Activated naive CD4-positive, alpha-beta T cell treated with anti-CD3 and anti-CD28 coated beads for 36 hours (primary cell): ENCODE results near the gene CTDSPL. TPM values are rescaled to one million over a fixed set of nuclear protein-coding genes. Genes with fewer than 3 reads are reported as not detected.

Experiments used
- CTCF ChIA-PET: fragments of 350-600 bp; sonication (Branson Sonifier 250); formaldehyde crosslinking; loops from one replicate; lab custom pipeline; 2021; ENCODE audit warnings: antibody characterized with exemption; lab: Charles Lee
- DNase-seq: peaks from one replicate; pipeline ENCODE4 v3.0.0-alpha.2; 2020
- H3K27ac Mint-ChIP-seq: one replicate; pipeline ENCODE4 v1.8.0; 2021; ENCODE audit warnings: mild to moderate bottlenecking, mixed read lengths
- H3K27me3 Mint-ChIP-seq: one replicate; pipeline ENCODE4 v1.8.0; 2021; ENCODE audit warnings: low read depth, mixed read lengths
- H3K36me3 Mint-ChIP-seq: one replicate; pipeline ENCODE4 v1.8.0; 2021; ENCODE audit warnings: low read depth, mixed read lengths
- H3K4me1 Mint-ChIP-seq: one replicate; pipeline ENCODE4 v1.8.0; 2021; ENCODE audit warnings: low read depth, mixed read lengths
- H3K4me3 Mint-ChIP-seq: one replicate; pipeline ENCODE4 v1.8.0; 2021; ENCODE audit warnings: mild to moderate bottlenecking, moderate library complexity, mixed read lengths
- H3K9me3 Mint-ChIP-seq: one replicate; pipeline ENCODE4 v1.8.0; 2021; ENCODE audit warnings: mixed read lengths
- intact Hi-C: fragments of 100-400 bp; cut with micrococcal nuclease; formaldehyde crosslinking; loops from one replicate; pipeline ENCODE4 v1.15.1; 2023
- total RNA-seq, 2 experiments: library from RNA; stranded (reverse); gene quantifications; one replicate each; pipeline ENCODE4 v1.2.3, GENCODE V29; 2021

Gene CTDSPL
- total RNA-seq, 2 experiments from 2014 or later: 3.7 to 5.0 TPM

DNA sequence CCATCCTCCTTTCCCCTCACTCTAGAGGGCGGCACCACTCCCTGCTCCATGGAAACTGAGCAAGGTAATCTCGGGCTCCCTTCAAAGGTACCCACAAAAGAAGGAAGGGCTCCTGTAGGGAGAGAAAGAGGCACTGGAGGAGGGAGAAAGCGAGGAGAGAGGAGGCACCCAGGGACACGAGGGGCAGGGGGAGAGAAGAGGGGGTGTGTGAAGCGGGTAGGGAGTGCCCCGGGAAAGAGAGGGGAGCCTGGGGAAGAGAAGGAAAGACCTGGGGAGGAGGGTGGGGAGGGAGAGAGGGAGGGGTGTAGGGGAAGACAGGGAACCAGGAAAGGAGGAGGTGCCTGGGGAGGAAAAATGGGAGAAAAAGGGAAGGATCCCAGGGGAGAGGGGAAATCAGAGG is 129.4 kb downstream of the CTDSPL start:
- no peak for DNase-seq
- CTCF ChIA-PET: no interaction called here
- intact Hi-C loops: no loop called here
- no peak overlapping the region for H3K4me3 Mint-ChIP-seq
- no peak overlapping the region for H3K27ac Mint-ChIP-seq
- no peaks in the 10 kb centered on the region for H3K9me3 Mint-ChIP-seq
- peaks cover 23% of the 10 kb centered on the region for H3K4me1 Mint-ChIP-seq
- peaks cover 8% of the 10 kb centered on the region for H3K36me3 Mint-ChIP-seq
- no peaks in the 10 kb centered on the region for H3K27me3 Mint-ChIP-seq

DNA sequence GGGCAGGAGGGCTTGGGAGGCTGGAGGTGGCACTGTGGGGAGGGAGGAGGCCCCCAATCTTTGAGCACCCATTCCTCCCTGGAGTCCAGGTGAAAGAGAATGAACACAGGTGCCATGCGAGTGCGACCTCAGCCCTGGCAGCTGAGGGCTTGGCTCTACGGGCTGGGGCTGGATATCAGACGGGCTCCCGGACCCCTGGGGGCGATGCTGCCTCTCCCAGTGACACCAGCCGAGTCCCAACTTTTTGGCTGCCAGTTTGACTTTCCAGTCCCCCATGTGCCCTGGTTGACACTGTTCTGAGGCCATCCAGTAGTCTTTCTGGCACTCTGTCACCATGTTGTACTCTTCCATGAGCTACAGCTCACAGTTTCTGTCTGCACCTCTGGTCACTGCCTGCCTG is 130.1 kb downstream of the CTDSPL start:
- CTCF ChIA-PET: interaction anchor here (0.9 to 1.1 kb wide), 2 partner anchors 12 to 17 kb away, joined by 4 read pairs; no protein-coding TSS in a partner anchor
- peaks cover 15% of the 10 kb centered on the region for H3K36me3 Mint-ChIP-seq
- DNase-seq: no peak

DNA sequence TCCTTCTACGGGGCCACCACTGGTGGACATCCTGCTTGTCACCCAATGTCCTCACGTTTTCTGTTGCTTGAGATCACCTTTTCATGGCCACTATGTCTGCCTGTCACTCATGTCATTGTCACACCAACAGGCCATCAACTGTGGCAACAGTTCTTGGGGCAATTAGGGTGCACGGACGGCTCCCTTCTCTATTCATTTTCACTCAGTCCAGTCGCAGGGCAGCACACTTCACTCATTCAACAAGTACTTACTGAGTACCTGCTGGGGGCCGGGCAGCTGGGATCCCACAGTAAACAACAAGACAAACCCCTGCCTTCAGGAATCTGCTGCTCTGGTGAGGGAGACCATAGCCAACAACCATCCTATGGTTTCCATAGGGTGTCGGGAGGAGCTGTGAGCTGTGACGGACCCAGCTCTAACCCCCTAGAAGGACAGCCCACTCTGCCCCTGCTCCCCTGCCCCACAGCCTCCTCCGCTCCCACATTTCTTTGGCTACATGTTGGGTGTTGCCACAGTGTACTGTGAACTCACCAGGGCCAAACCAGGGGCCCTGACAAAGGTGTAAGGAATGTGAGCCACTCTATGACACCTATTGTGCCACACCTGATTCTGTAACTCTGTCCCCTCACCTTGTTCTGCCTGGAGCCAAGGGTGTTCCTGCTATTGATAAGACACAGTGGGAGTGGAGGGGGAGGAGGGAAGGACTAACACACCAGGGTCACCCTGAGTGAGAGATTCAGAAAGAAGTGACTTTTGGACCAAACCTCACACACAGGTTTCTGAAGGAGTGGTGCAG is 130.8 kb downstream of the CTDSPL start:
- H3K4me3 Mint-ChIP-seq: no peak overlapping the region
- H3K4me1 Mint-ChIP-seq: peaks cover 36% of the 10 kb centered on the region
- no peaks in the 10 kb centered on the region for H3K27me3 Mint-ChIP-seq
- no peak overlapping the region for H3K27ac Mint-ChIP-seq
- CTCF ChIA-PET: interaction anchor here (0.9 to 1.1 kb wide), 2 partner anchors 11 to 18 kb away, joined by 4 read pairs; no protein-coding TSS in a partner anchor
- H3K9me3 Mint-ChIP-seq: no peaks in the 10 kb centered on the region
- intact Hi-C loops: no loop called here
- H3K36me3 Mint-ChIP-seq: peaks cover 17% of the 10 kb centered on the region
- DNase-seq: no peak

More for the DNA sequence above, 130.1 kb downstream of the CTDSPL start:
- H3K4me1 Mint-ChIP-seq: peaks cover 30% of the 10 kb centered on the region
- no peak overlapping the region for H3K4me3 Mint-ChIP-seq
- intact Hi-C loops: no loop called here
- no peaks in the 10 kb centered on the region for H3K9me3 Mint-ChIP-seq
- H3K27me3 Mint-ChIP-seq: no peaks in the 10 kb centered on the region
- no peak overlapping the region for H3K27ac Mint-ChIP-seq

DNA sequence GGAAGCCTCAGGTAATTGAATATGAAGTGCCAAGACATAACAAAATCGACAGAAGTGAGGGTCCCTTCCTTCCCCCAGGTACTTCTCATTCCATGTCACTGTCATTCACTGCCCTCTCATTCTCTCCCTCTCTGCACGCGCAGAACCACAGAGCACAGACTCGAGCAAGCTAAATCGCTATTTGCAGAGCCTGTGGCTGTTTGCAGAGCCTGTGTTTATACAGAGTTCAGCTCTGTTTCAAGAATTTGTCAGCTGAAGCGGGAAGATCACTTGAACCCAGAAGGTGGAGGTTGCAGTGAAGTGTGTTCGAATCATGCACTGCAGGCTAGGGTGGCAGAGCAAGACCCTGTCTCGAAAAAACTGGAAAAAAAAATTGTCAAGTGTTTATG is 131.4 kb downstream of the CTDSPL start:
- DNase-seq: no peak
- intact Hi-C loops: no loop called here
- Mint-ChIP-seq H3K27ac (no peak overlapping the region), H3K36me3 (peaks cover 17% of the 10 kb centered on the region), H3K4me1 (peaks cover 40% of the 10 kb centered on the region), H3K9me3 (no peaks in the 10 kb centered on the region), H3K27me3 (no peaks in the 10 kb centered on the region), H3K4me3 (peak overlapping the region; percentile 95)
- CTCF ChIA-PET: interaction anchor here (0.6 to 1.1 kb wide), 2 partner anchors 19 to 516 kb away, joined by 3 to 4 read pairs; no protein-coding TSS in a partner anchor

DNA sequence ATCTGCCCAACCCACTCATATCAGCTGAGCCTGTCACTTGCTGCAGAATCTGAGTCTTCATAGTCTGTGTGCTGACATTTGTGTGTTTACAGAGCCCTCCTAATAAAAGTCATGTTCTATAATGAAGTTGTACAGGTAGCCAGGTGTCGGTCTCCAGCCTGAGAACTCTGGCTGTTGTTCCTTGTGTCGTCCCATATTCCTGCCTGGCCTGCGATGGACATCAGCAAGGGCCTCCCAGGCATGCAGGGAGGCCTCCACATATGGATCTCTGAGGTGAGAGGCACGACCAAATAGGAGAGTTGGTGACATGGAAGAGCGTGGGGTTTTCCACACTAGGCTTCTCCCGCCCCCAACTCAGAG is 131.8 kb downstream of the CTDSPL start:
- no peaks in the 10 kb centered on the region for H3K9me3 Mint-ChIP-seq
- no peak for DNase-seq
- H3K4me3 Mint-ChIP-seq: peak overlapping the region; percentile 95
- peaks cover 44% of the 10 kb centered on the region for H3K4me1 Mint-ChIP-seq
- H3K27ac Mint-ChIP-seq: peak overlapping the region; percentile 93
- no peaks in the 10 kb centered on the region for H3K27me3 Mint-ChIP-seq
- intact Hi-C loops: no loop called here
- H3K36me3 Mint-ChIP-seq: peaks cover 17% of the 10 kb centered on the region
- CTCF ChIA-PET: interaction anchor here (0.6 kb wide), 1 partner anchor 516 kb away, joined by 3 read pairs; no protein-coding TSS in a partner anchor

DNA sequence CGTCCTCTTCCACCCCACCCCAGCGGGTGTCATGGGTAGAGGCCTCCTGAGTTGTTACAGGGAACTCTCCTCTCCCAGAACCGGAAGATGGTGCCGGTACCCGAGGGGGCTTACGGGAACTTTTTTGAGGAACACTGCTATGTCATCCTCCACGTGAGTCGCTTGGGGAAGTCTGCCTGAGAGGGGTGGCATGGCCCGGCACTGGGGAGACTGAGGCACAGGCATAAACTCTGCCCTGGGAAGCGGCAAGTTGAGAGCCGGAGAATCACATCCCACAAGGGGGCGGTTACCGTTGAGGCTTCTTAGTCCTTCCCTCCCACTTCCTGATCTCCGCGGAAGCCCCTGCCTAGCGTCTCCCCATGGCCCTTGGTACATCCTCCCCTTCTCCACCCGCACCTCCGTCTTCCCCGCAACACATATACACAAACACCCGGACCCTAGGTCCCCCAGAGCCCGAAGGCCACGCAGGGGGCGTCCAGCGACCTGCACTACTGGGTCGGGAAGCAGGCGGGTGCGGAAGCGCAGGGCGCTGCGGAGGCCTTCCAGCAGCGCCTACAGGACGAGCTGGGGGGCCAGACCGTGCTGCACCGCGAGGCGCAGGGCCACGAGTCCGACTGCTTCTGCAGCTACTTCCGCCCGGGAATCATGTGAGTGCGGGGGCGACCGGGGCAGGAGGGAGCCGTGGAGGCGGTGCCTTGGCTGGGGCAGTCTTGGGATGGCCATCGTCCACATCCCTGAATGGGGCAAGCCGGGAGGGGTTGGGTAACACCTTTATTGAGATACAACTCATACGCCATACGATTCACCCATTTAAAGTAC is 132.3 kb downstream of the CTDSPL start:
- Mint-ChIP-seq H3K4me3 (peak overlapping the region; percentile 95), H3K36me3 (peaks cover 17% of the 10 kb centered on the region), H3K27me3 (no peaks in the 10 kb centered on the region), H3K4me1 (peaks cover 45% of the 10 kb centered on the region), H3K27ac (peak overlapping the region; percentile 93), H3K9me3 (no peaks in the 10 kb centered on the region)
- CTCF ChIA-PET: interaction anchor here (0.6 to 0.9 kb wide), 2 partner anchors 10 to 517 kb away, joined by 3 to 4 read pairs; no protein-coding TSS in a partner anchor
- peak; percentile 82 for DNase-seq
- intact Hi-C loops: loop anchor here (1.0 to 2.0 kb wide), 3 partner anchors 143 to 1001 kb away; partner anchors contain the start of genes ACAA1, EPM2AIP1 and MLH1

DNA sequence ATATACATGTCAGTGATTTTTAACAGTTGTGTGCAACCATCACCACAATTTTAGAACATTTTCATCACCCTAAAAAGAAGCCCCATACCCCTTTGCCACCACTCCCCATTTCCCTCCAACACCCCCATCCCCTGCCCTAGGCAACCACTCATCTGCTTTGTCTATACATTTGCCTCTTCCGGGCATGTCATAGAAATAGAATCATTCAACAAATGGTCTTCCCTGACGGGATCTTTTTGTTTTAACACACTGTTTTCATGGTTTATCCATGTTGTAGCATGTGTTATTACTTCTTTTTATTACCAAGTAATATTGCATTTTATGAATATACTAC is 132.9 kb downstream of the CTDSPL start:
- H3K36me3 Mint-ChIP-seq: peaks cover 23% of the 10 kb centered on the region
- peak; percentile 36 for DNase-seq
- H3K27me3 Mint-ChIP-seq: no peaks in the 10 kb centered on the region
- CTCF ChIA-PET: interaction anchor here (0.9 kb wide), 1 partner anchor 9 kb away, joined by 4 read pairs; no protein-coding TSS in a partner anchor
- H3K9me3 Mint-ChIP-seq: no peaks in the 10 kb centered on the region
- intact Hi-C loops: loop anchor here (1.0 to 2.0 kb wide), 3 partner anchors 143 to 1002 kb away; partner anchors contain the start of genes ACAA1, EPM2AIP1 and MLH1
- peaks cover 48% of the 10 kb centered on the region for H3K4me1 Mint-ChIP-seq
- H3K4me3 Mint-ChIP-seq: peak overlapping the region; percentile 95
- H3K27ac Mint-ChIP-seq: peak overlapping the region; percentile 93

DNA sequence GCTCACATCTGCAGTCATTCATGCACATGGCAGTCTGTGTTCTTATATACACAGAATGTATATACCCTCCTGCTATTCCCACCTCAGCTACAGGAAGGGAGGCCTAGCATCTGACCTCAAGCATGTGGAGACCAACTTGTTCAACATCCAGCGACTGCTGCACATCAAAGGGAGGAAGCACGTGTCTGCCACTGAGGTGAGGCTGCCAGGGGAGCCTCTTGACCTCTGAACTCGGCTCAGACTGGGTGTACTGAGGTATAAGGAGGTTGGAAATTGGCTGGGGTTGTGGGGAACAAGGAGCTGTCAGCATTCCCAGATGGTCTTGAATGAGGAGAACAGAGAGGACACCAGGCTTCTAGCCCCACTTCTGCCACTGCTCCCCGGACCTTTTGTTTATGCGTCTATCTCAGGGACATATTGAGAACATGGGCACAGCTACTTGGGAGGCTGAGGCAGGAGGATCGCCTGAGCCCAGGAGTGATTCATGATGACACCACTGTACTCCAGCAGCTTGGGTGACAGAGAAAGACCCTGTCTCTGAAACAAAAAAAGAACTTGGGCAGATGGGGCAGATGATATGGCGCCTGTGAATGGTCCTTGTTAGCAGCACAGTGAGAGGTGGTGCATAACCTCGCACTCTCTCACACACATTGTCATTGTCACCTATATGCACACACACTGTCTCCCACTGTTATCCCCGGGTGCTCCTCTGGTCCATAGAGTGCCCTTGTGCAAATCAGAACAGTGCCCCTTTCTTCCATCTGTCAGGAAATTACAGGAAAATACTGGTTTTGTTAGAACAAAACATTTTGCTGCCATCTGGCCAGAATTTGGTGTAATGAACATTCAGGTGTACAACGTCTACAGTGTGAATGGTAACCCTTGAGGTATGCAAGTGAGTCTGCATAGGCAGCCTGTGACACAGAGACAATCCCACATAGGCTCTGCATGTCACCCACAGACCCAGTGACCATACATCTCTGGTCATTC is 134.3 kb downstream of the CTDSPL start:
- peak overlapping the region; percentile 93 for H3K27ac Mint-ChIP-seq
- peaks cover 48% of the 10 kb centered on the region for H3K4me1 Mint-ChIP-seq

DNA sequence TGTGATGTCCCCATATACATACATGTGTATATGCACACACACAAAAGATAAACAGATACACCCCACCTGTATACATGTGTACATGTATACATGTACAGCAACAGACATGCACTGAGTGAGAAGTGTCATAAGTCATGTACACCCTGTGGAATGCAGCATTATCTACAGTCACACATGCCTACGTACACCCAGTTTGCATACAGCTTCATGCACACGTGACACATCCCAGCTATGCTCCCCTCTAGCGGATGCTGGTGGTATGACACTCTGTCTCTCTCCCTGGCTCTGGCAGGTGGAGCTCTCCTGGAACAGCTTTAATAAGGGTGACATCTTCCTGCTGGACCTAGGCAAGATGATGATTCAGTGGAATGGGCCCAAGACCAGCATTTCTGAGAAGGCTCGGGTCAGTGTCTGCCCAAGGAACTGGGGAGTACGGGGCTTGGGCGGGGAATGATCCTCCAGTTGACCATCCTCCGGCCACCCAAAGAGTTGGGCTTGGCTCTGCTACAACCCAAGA is 135.2 kb downstream of the CTDSPL start:
- H3K27ac Mint-ChIP-seq: peak overlapping the region; percentile 93
- CTCF ChIA-PET: interaction anchor here (0.5 to 1.9 kb wide), 17 partner anchors 10 to 814 kb away, joined by 3 to 18 read pairs (median 3); partner anchors contain the start of genes DLEC1, EXOG and XYLB
- H3K9me3 Mint-ChIP-seq: no peaks in the 10 kb centered on the region
- intact Hi-C loops: loop anchor here (1.0 kb wide), 3 partner anchors 23 to 142 kb away; partner anchors contain the start of gene DLEC1
- H3K36me3 Mint-ChIP-seq: peaks cover 28% of the 10 kb centered on the region
- no peak overlapping the region for H3K4me3 Mint-ChIP-seq
- H3K27me3 Mint-ChIP-seq: no peaks in the 10 kb centered on the region
- peak; percentile 94 for DNase-seq
- H3K4me1 Mint-ChIP-seq: peaks cover 48% of the 10 kb centered on the region

More for the DNA sequence above, 134.3 kb downstream of the CTDSPL start:
- DNase-seq: peak; percentile 45
- intact Hi-C loops: loop anchor here (1.0 to 2.0 kb wide), 3 partner anchors 141 to 1003 kb away; partner anchors contain the start of genes EPM2AIP1 and MLH1
- Mint-ChIP-seq H3K36me3 (peaks cover 28% of the 10 kb centered on the region), H3K27me3 (no peaks in the 10 kb centered on the region), H3K4me3 (peak overlapping the region; percentile 95), H3K9me3 (no peaks in the 10 kb centered on the region)
- CTCF ChIA-PET: interaction anchor here (0.5 to 1.9 kb wide), 15 partner anchors 9 to 813 kb away, joined by 3 to 18 read pairs (median 3); partner anchors contain the start of genes DLEC1, EXOG and XYLB

DNA sequence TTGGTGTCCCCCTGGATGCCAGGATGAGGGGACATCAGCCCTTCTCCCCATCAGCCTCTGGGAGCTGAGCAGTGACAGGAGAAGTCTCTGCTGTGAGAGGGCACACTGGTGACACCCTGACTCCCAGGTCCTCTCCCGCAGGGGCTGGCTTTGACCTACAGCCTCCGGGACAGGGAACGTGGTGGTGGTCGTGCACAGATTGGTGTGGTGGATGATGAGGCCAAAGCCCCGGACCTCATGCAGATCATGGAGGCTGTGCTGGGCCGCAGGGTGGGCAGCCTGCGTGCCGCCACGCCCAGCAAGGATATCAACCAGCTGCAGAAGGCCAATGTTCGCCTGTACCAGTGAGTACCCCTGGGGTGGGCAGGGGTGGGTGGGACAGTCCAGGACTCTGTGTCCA is 135.7 kb downstream of the CTDSPL start:
- intact Hi-C loops: loop anchor here (1.0 kb wide), 2 partner anchors 23 to 42 kb away; partner anchors contain the start of gene DLEC1
- H3K27ac Mint-ChIP-seq: no peak overlapping the region
- H3K4me3 Mint-ChIP-seq: no peak overlapping the region
- CTCF ChIA-PET: interaction anchor here (0.6 to 1.9 kb wide), 17 partner anchors 11 to 662 kb away, joined by 3 to 18 read pairs (median 3); partner anchors contain the start of genes DLEC1, EXOG and XYLB
- no peaks in the 10 kb centered on the region for H3K9me3 Mint-ChIP-seq
- DNase-seq: no peak
- H3K36me3 Mint-ChIP-seq: peaks cover 29% of the 10 kb centered on the region
- H3K4me1 Mint-ChIP-seq: peaks cover 48% of the 10 kb centered on the region
- H3K27me3 Mint-ChIP-seq: no peaks in the 10 kb centered on the region
